GM18858 (cell line): Measurements from ENCODE around the gene MORF4L2.
"Not testable (repeated sequence)": the region's sequence is repeated elsewhere in the genome, so short reads cannot be mapped to it uniquely, and the experiment has no call there.

Source experiments
- ATAC-seq: cut with Tn5 transposase; IDR thresholded peaks from one replicate; pipeline ENCODE4 v1.9.1; 2021; ENCODE audit not compliant: unreplicated experiment

The MORF4L2 gene

DNA sequence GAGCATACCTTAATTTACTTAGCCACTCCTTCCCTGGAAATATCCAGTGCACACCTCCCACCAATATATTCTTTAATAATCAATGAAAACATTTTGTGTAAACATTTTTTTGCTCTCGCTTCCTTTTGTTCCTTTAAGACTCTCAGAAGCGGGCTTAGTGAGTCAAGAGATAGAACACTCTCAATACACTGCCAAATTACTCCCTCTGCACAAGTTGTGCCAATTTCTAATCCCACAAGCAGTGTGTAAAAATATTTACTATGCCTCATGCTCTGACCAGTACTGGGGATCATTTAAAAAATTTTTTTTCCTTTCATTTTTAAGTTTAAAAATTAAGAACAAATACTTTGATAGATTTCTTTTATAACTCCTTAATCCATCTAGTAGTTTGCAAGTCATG lies 5.1 kb downstream of the MORF4L2 start:
- no peak for ATAC-seq

DNA sequence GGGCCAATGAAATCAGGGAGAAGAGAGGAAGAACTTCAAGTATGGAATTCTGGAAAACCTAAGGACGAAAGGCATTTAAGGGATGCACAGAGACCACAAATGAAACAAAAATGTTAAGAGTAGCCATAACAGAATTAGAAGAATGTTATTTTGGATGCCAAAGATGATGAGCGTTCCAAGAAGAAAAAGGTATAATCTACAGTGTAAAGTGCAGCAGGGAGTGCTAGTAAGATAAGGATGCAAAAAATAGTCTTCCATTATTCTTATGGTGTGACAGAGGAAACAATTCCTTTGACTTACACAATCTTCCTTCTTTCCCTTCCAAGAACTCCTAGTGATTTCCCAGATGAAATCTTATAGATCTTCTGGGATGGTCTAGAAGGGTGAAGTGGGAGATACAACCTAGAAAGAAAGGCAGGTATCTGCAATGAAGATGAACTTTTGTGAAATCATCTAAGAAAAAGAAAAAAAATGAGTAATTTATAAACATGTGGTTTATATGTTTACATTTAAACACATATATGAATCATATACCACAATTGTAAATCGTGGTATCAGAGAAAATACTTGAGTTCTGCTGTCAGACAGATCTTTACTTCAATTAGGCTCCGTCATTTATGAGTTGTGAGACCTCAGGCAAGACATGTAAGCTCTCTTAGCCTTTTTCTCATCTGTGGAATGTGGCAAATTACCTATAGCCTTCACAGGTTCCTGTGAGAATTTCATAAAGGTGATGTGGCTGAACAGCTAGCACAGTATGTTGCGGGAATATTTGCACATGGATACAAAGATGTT lies 8.1 kb downstream of the MORF4L2 start:
- no peak for ATAC-seq

DNA sequence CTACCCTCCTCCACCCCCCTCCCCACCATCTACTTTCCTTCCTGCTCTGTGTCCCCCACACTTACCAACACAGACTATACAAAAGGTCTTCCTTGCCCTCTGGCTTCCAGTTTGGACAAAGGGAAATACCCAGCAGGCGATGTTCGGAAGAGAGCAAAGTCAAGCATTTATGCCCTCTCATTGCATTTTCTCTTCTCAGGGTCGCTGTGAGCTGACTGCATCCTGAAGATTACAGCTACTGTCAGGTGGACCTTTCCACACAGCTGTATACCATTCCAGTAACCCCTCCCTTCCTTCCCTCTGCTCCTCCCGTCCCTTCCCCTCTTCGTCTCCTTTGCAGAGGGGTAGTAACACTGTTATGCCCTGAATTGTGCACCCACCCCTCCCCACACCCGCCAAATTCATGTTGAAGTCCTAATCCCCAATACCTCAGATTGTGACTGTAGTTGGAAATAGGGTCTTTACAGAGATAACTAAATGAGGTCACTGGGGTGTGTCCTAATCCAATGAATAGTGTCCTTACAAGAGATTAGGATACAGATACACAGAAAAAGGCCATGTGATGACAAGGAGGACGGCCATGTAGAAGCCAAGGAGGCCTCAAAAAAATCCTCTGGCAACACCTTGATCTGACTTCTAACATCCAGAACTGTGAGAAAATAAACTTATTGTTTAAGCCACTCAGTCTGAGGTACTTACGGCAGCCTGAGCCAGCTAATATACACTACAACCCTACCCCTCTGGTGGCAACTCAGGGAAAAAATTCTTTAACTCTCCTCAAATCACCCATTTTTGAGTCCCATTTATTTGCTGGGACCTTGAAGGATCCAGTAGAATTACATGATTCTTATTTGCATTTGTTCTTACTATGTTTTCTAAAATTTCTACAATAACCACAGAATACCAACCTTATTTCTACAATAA lies 11.7 kb downstream of the MORF4L2 start:
- no peak for ATAC-seq

DNA sequence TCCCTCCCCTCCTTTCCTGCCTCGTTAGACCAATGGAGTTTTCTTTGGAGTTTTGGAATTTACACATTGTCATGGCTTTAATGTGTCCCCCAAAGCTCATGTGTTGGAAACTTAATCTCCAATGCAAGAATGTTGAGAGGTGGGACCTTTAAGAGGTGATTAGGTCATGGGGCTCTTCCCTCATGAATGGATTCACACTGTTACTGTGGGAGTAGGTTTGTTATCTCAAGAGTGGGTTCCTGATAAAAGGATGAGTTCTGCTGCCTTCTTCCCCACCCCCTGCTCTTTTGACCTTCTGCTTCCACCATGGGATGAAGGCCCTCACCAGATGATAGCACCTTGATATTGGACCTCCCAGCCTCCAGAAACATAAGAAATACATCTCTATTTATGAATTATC lies 16.8 kb downstream of the MORF4L2 start:
- no peak for ATAC-seq

DNA sequence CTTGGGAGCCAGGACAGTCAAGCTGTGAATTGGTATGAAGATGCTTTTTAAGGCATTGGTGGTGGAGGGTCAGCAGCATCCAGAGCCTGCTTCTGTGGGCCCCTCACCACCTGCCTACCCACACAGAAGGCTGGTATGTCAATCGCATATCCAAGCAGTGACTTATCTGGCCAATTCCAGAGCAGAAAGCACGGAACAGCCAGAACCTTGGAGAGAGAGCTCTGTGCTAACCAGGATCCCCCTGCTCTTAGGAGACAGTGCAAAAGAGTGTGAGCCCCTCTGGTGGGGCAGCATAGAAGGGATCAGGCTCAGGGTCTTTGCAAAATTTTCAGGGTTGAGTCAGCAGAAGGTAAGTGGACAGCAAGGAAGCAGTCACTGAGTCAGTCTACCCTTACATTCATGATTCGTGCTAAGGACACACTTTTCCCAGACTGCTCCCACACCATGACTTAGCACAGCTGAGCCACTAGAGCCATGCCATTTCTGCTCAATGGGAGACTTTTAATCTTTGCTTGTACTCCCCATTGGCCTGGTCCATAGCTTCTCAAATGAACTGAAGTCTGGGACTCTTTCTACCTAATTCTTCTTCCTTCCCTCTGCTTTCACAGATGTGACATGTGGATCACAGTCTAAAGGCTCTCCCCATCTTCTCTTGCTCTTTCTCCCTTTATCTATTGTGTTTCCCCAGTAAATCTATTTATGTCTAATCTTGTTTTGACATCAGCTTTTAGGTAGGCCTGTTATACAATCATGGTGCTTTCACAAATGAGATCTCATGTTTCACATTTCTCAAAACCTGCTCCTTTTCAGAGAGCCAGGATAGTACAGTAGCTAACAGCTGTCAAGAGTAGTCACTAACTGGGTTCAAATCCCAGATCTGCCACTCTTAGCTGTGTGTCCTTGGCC lies 20.0 kb downstream of the MORF4L2 start:
- no peak for ATAC-seq

DNA sequence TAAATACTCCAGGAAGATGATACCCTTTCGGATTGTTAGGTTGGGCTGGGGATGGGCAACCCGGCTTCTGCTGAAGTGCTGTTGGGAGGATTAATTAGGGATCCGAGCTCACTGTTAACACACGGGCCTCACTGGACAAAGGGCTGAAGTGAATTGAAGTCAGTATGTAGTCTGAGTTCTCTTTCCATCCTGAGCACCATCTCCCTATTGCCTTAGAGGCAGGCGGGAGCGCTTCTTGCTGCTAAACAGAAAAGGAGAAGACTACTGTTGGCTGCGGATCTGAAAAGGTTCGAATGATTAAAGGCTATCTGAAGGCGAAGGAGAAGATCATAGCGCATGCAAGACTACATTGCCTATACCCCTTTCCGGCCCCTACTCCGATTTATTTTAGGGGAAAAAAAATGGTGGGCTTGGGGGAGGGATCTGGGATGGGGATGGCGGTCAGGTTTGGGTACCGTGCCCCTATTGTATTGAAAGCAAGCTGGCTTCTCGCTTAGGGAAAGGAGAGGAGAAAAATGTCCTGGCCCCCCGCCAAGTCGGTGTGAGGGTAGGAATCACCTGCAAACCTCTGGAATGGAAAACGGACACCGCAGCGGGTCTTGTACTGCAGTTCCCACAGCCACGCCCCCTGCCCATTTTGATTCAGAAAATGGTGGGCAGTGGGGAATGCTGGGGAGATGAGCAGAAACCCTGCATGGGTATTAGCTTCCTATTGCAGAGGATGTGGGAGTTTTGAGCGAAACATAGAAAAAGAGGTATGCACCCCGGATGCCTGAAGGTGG lies 22.3 kb downstream of the MORF4L2 start:
- no peak for ATAC-seq

DNA sequence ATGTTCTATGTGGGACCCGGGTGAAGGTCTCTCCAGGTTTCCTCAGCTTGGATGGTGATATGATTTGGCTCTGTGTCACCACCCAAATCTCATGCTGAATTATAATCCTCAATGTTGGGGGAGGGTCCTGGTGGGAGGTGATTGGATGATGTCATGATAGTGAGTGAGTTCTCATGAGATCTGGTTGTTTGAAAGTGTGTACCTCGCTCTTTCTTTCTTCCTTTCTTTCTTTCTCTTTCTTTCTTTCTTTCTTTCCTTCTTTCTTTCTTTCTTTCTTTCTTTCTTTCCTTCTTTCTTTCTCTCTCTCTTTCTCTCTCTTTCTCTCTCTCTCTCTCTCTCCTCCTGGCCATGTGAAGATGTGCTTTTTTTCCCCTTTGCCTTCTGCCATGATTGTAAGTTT lies 27.0 kb downstream of the MORF4L2 start:
- not testable (repeated sequence) for ATAC-seq

DNA sequence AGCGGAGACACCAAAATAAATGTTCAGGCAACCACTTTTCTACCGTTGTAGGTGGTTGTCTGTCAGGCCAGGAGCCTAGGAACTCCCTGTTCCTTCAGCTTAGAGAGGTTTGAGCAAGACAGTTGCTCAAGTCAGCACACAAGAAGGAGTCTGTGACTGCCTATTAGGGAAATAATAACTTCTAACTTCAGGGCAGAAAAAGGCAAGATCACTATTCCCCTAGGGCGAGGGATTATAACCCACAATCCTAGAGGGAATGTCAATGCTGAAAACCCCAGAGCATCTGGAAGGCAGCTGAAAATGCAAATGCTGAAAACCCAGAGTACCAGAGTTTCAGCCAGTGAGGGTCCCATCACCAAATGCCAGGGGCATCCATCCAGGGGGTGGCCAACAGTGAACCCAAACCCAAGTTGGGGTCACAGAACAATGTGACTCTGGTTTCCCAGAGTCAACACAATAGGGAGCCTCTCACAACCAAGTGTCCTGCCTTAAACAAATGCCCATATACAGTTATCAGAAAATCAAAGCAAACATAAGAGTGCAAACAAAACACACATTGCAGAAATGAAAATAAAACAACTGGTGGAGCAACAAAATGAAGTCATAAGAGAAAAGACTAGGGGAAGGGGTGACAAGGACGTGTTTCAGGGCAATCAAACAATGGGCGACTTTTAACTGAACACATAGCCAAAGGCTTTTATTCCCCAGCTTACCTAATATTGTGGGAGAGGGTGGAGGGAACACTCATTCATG lies 27.6 kb downstream of the MORF4L2 start:
- no peak for ATAC-seq

DNA sequence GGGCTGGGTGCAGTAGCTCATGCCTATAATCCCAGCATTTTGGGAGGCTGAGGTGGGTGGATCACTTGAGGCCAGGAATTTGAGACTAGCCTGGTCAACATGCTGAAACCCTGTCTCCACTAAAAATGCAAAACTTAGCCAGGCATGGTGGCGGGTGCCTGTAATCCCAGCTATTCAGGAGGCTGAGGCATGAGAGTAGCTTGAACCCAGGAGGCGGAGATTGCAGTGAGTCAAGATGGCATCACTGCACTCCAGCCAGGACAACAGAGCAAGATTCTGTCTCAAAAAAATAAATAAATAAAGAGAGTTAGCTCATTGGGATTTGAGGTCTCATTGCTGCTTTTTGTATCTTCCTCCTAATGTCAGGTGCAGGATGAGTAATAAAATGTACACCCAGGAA lies 29.4 kb downstream of the MORF4L2 start:
- ATAC-seq, result not testable (repeated sequence)

DNA sequence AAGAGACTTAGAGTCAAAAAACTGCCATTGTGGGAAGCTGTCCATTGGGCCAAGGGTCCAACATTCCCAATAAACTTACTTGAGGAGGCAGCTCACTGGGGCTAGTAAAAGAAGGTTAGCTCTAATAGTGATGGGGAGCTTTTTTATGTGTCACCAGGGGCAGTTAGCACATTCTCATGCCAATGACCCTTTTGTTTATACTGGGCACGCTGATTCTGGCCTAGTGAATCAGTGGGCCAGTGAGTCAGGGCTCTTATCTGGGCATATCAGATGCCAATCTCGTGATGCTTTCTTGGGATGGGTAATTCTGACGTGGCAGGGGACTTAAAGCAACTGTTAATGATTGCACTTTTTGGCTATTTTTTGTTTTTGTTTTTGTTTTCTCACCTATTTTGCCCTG lies 29.9 kb downstream of the MORF4L2 start:
- no peak for ATAC-seq

DNA sequence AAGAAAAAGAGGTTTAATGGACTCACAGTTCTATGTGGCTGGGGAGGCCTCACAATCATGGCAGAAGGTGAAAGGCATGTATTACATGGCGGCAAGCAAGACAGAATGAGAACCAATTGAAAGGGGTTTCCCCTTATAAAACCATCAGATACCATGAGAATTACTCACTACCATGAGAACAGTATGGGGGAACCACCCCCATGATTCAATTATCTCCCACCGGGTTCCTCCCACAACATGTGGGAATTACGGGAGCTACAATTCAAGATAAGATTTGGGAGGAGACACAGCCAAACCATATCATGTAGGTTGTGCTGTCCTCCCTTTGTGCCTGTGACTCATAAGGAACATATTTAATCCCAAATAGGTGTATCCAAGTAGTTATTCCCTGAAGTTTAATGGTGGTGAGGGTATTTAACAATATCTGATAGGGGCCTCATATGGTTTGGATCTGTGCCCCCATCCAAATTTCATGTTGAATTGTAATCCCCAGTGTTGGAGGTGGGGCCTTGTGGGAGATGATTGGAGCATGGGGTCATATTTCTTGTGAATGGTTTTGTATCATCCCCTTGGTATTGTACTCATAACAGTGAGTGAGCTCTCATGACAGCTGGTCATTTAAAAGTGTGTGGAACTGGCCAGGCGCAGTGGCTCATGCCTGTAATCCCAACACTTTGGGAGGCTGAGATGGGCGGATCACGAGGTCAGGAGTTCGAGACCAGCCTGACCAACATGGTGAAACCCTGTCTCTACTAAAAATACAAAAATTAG lies 31.1 kb downstream of the MORF4L2 start:
- not testable (repeated sequence) for ATAC-seq

DNA sequence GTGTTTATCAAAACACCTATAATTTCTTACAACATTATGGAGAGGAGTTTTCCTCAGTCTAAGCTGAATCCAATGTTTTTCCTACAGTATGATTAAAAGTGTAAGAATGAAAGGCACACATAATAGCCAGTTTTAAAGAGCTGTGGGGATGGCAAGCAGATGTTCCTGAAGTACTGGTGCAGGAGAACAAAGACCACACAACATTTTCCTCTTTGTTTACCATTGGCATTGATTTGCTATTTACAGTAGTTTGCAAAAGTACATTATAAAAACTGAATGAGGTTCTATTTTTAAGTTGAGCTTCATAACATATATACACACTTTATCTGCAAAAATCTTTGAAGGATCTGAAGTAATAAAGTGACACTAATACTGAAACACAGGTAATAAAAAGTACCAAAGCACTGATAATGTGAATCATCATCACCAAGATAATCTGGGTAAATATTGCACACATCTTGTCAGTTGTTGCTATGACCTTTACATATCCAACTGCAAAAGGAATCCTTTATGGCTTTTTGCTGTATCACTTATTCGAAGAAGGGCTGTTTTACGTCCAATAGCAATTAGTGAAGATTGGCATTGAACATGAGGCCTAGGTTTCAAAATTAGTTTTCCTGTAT lies 35.2 kb downstream of the MORF4L2 start:
- ATAC-seq, result no peak

DNA sequence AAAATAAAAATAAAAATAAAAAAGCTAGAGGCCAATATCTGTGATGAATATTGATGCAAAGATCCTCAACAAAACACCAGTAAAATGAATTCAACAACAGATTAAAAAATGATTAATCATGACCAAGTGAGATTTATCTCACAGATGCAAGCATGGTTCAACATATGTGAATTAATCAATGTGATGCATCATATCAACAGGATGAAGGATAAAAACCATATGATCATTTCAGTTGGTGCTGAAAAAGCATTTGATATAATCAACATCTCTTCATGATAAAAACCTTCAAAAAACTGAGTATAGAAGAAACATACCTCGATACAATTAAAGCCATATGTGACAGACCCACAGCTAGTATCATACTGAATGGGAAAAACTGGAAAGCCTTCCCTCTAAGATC lies 38.9 kb downstream of the MORF4L2 start:
- ATAC-seq, result no peak

DNA sequence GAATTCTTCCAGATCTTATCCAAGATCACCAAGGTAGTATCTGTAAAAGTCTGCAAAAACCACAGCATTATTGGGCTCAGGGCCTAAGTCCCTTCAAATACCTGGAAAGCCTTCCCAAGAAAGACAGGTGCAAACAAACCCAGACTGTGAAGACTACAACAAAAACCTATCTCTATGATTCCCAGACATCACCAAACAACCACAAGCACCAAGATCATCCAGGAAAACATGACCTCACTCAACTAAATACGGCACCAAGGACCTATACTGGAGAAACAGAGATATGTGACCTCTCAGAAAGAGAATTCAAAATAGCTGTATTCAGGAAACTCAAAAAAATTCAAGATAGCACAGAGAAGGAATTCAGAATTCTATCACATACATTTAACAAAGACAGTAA lies 42.4 kb downstream of the MORF4L2 start:
- ATAC-seq, result no peak

DNA sequence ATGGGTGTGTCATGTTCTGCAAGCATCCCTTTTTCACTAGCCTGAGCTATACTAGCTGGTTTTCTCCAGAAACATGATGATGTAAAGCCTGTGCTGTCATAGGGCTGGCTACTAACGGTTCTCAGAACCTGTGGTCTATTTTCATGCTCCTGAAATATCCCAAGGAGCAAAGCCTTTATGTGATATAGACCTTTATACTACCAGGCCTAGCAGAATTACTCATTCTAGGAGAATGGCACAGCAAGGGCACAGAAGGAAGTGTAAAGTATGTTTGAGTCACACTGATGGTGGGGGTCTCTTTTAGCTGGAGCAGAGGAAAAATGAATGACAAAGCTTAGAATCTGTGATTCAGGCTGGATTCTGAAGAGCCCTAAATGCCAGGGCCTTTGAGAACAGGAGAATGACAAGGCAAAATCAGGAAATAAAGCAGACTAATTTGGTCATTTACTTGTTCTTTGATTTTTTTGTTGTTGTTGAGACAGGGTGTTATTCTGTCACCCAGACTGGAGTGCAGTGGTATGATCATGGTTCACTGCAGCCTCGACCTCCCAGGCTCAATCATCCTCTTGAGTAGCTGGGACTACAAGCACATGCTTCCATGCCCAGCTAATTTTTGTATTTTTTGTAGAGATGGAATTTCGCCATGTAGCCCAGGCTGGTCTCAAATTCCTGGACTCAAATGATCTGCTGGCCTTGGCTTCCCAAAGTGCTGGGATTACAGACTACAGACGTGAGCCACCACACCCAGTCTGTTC lies 45.9 kb downstream of the MORF4L2 start:
- ATAC-seq, result no peak

DNA sequence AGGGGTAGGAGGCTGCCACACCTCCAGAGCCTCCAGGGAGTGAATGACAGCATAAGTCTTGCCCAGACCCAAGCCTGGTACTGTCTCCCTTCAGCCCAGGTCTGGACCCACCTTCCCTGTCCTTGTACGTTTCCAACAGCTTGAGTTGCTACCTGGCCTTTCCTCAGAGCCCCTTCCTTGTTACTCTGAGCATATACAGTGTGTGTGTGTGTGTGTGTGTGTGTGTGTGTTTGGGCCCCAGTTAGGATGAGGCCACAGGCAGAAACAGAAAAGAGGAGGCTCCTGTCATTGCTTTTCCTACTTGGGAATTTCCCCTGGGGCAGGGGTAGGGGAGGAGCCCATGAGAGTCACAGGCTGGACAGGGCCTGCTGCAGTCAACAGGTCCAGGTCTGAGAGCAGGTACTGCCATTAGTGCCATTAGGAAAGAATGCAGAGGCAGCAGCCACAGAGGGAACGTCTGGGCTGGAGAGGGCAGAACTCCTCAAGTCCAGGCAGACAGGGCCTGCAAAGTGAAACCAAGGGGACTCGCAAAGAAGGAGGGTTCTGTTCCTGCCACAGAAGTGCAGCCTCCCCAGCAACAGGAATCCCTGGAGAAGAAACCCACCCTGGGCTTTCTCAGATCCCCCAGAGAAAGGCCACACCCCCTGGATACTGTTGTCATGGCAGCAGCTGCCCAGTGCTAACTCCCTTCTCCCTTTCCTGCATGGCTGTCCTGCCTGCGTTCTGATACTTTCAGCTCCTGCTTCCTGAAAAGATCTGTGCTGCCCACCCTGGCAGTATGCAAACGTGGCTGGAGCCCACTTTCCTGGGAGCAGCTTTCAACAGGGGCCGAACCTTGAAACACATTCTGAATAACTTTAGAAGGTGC lies 47.8 kb downstream of the MORF4L2 start:
- not testable (repeated sequence) for ATAC-seq
